Lower leg skin (tissue), 4 donors: ENCODE results near the gene ZFHX3. TPM values are rescaled to one million over a fixed set of nuclear protein-coding genes. Genes with fewer than 3 reads are reported as not detected.
A peak's percentile ranks its signal among the peaks of the same experiment; 100 is the strongest.
"Not testable (repeated sequence)": the region's sequence is repeated elsewhere in the genome, so short reads cannot be mapped to it uniquely, and the experiment has no call there.

Experiments used
- DNase-seq, 2 donors: peaks; one replicate each; pipeline ENCODE4 v3.0.0-alpha.2; 2019; ENCODE audit warnings: low spot score in 2 of 2
- H3K4me3 ChIP-seq: fragments of 200-600 bp; sonication (generic); 2 replicates; pipeline ENCODE4 v1.5.1; 2017; ENCODE audit warnings: mild to moderate bottlenecking, low read depth; ENCODE audit not compliant: poor library complexity, severe bottlenecking
- POLR2A ChIP-seq, 2 donors: fragments of 450-650 bp; IDR thresholded peaks; one replicate each; pipeline ENCODE4 v1.6.1; 2016 to 2017; ENCODE audit warnings: antibody characterized with exemption in 2 of 2, mild to moderate bottlenecking in 1 of 2, moderate library complexity in 1 of 2
- WGBS, 2 donors: methylation state at CpG; one replicate each; pipeline ENCODE4 v1.1.5; 2018; 5-methylcytosine and 5-hydroxymethylcytosine counted together
- intact Hi-C: fragments of 100-400 bp; cut with DNase I; formaldehyde crosslinking; loops from one replicate; pipeline ENCODE4 v1.15.0; 2023; ENCODE audit warnings: low total_unique reads
- total RNA-seq, 4 donors: library from RNA; depleted of rRNA; stranded (reverse); fragments of >200 nt; gene quantifications; one replicate each; pipeline ENCODE4 v1.1.0, GENCODE V29; 2016
- TF ChIP-seq, protein P1 (sequence below), 3 donors: fragments of 450-650 bp; IDR thresholded peaks; one replicate each; pipeline ENCODE4 v1.5.1; 2016; ENCODE audit warnings: antibody characterized with exemption in 3 of 3, mild to moderate bottlenecking in 3 of 3, moderate library complexity in 2 of 3

ZFHX3 gene
- total RNA-seq, 4 donors from 2014 or later, result 3.4 to 14.9 (median 10.0) TPM

DNA sequence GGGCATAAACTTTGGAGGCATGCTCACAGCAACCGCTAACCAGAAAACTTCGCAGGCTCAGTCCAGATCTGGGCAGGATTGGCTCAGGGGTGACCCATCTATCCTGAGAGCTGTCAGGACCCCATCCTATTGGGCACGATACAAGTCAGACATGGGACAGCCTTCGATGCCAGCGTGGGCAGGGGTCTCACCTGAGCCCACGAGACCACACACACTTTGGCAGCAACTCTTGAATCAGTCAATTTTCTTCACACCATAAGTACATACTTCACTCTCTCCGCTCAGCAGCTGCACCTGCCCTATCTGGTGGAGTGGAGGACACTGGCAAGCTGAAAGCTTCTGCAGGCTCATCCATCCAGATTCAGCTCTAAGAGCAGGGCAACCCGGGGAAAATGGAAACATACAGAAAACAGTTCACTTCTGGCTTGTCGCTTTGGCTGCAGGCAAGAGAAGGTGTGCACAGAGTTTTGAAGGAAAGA lies 48.3 kb downstream of the ZFHX3 start:
- WGBS, 2 donors, result 52 to 69% methylated on average over 9 of the region's 9 CpGs
- H3K4me3 ChIP-seq, result no peak overlapping the region
- intact Hi-C loops, result no loop called here
- no peak for DNase-seq
- TF ChIP-seq, protein P1, sequence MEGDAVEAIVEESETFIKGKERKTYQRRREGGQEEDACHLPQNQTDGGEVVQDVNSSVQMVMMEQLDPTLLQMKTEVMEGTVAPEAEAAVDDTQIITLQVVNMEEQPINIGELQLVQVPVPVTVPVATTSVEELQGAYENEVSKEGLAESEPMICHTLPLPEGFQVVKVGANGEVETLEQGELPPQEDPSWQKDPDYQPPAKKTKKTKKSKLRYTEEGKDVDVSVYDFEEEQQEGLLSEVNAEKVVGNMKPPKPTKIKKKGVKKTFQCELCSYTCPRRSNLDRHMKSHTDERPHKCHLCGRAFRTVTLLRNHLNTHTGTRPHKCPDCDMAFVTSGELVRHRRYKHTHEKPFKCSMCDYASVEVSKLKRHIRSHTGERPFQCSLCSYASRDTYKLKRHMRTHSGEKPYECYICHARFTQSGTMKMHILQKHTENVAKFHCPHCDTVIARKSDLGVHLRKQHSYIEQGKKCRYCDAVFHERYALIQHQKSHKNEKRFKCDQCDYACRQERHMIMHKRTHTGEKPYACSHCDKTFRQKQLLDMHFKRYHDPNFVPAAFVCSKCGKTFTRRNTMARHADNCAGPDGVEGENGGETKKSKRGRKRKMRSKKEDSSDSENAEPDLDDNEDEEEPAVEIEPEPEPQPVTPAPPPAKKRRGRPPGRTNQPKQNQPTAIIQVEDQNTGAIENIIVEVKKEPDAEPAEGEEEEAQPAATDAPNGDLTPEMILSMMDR (IDR thresholded peaks at IDR 0.05), result no peak

DNA sequence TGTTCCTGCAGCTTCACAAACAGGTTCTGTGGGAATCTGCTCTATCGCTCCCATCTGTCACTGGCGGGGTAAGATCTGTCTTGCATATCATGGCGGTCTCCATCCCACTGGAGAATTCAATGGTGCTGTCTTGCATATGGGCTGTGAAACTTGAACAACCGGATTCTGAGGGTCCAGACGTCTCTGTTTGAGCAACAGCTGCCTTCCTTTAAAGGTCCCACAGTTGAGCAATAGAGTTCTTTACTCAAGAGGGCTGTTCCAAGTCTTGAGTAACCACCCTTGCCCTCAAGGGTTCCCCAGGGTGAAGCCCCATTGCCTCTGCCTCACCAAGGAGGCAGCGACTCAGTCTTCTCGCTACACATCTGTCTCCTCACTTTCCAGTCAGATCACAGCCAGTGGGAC lies 50.8 kb downstream of the ZFHX3 start:
- 51 to 63% methylated on average over 7 of the region's 7 CpGs for WGBS, 2 donors
- H3K4me3 ChIP-seq, result no peak overlapping the region
- no peak for TF ChIP-seq POLR2A (IDR thresholded peaks at IDR 0.05)
- TF ChIP-seq, protein P1 (IDR thresholded peaks at IDR 0.05), result no peak
- DNase-seq, result peak; percentile 54 to 74
- intact Hi-C loops, result no loop called here

DNA sequence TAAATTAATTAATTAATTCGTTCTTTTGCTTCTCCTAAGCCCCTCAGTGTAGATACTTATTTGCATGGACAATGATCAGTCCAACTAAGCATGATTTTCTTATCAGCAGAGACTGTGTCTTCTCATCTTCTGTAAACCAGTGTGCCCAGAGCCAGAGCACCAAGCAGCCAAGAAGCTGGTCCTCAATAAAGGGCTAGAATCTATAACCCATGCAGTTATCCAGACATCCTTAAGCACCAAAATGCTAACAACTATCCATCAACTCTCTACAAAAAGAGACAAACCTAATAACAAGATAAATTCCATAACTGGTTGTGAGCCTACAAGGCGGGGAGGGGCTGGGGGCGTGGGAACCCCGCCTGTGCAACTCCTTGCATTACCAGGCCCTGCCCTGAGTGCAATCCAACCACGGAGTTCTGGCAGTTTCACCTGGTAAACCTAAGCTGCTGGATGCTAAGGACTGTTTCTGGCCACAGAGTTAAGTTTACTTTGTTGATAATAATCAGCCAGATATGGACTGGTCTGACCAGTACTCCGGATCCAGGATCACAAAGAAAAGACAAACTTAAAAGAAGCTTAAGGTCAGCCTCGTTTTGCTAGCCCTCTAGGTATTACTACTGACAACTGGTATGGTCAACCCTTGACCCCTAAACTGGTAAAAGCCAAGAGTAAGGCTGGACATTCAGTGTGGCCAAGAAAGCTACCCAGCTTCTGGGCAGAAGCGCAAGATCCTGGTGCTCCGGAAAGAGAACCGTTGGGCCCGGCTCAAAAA lies 51.5 kb downstream of the ZFHX3 start:
- TF ChIP-seq, protein P1 (IDR thresholded peaks at IDR 0.05), result no peak
- TF ChIP-seq POLR2A (IDR thresholded peaks at IDR 0.05), result no peak
- no peak for DNase-seq
- intact Hi-C loops, result no loop called here
- no peak overlapping the region for H3K4me3 ChIP-seq
- 66 to 70% methylated on average over 11 of the region's 11 CpGs for WGBS, 2 donors

DNA sequence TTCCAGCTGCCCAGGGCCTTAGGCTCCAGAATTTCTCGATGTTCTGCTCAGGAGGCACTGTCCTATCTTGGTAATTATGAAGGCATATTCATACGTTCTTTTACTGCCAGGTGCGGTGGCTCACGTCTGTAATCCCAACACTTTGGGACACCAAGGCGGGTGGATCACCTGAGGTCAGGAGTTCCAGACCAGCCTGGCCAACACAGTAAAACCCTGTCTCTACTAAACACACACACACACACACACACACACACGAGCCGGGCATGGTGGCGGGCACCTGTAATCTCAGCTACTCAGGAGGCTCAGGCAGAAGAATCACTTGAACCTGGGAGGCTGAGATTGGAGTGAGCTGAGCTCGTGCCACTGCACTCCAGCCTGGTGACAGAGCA lies 52.1 kb downstream of the ZFHX3 start:
- H3K4me3 ChIP-seq, intact Hi-C loops: not testable (repeated sequence)
- DNase-seq, result peak in 1 of 2 donors; percentile 80
- WGBS, 2 donors, result 87 to 88% methylated on average over 9 of the region's 9 CpGs

DNA sequence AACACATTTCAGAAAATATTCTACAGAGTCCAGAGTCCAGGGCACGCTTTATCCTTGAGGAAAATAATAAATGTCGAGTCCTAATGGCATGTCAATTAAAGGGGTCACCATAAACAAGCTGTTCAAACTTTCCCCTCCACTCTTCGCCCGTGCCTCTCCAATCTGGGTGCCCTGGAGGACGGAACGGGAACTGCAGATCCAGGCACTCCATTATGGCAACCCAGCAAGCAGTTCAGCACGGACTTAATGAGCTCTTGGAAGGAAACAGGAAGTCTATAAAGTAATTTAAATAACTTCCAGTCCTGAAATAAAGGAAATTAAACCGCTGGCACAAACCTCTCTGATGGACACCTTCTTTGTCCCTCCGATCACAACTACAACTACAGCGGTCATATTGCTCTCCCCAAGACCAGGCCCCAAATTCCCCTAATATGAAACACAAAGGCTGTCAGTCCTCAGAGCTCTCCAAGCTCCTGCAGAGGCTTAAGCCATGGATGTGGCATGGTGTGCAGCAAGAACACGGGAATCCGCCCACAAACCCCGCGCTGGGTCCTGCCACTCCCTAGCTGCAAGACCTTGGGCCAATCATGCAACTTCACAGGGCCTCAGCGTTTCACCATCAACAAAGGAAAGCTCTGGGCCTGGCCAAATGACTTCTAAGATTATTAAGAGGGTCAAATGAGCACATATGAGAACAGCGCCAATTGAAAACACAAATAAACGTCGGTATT lies 52.6 kb downstream of the ZFHX3 start:
- peak in 1 of 2 donors; percentile 75 for DNase-seq
- no peak for TF ChIP-seq POLR2A (IDR thresholded peaks at IDR 0.05)
- TF ChIP-seq, protein P1 (IDR thresholded peaks at IDR 0.05), result no peak
- H3K4me3 ChIP-seq, result no peak overlapping the region
- 78 to 83% methylated on average over 18 of the region's 18 CpGs for WGBS, 2 donors
- intact Hi-C loops, result no loop called here

DNA sequence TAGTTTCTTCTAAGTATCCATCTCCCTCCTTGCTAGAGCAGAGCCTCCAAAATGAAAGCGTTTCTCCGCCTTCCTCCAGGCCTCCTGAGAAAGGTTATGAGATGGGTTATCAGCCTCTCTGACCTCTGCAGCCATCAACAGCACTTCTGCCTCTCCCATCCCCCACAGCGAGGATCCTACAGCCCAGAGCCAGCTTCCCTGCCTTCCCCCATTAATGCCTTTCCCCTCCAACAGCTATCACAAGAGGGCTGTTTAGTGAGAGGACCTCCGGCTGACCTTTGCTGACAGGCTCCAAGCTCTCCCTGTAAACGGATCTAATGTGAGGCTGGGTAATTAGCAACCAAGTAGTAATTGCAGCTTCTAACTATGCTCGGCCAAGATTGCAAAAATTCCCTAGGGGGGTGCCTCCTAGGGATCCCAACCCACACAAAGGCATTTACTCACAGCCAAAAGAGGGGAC lies 55.8 kb downstream of the ZFHX3 start:
- DNase-seq, result peak in 1 of 2 donors; percentile 82
- no peak overlapping the region for H3K4me3 ChIP-seq
- TF ChIP-seq, protein P1 (IDR thresholded peaks at IDR 0.05), result no peak
- no peak for TF ChIP-seq POLR2A (IDR thresholded peaks at IDR 0.05)
- intact Hi-C loops, result no loop called here
- 77 to 82% methylated on average over 6 of the region's 6 CpGs for WGBS, 2 donors
